ENCODE results near the gene ACOT7. TPM values are rescaled to one million over a fixed set of nuclear protein-coding genes. Genes with fewer than 3 reads are reported as not detected.

The ACOT7 gene
- total RNA-seq, 1 donor from 2014 or later = 8.6 TPM

DNA sequence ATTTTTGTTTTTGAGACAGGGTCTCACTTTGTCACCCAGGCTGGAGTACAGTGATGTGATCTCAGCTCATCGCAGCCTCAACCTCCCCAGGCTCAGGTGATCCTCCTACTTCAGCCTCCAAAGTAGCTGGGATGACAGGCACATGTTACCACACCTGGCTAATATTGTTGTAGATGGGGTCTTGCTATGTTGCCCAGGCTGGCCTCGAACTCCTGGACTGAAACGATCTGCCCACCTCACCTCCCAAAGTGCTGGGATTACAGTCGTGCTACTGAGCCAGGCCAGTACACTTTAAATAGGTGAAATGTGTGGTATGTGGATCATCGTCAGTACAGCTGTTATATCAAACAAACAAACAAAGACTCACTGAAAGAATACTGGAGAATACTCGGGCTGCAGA, 97.7 kb downstream of the ACOT7 start:
- Histone ChIP-seq H3K4me1 (peaks cover 24% of the 10 kb centered on the region), H3K27me3 (ENCODE audit: low read depth) (no peaks in the 10 kb centered on the region), H3K9me3 (replicated peaks) (no peaks in the 10 kb centered on the region)

DNA sequence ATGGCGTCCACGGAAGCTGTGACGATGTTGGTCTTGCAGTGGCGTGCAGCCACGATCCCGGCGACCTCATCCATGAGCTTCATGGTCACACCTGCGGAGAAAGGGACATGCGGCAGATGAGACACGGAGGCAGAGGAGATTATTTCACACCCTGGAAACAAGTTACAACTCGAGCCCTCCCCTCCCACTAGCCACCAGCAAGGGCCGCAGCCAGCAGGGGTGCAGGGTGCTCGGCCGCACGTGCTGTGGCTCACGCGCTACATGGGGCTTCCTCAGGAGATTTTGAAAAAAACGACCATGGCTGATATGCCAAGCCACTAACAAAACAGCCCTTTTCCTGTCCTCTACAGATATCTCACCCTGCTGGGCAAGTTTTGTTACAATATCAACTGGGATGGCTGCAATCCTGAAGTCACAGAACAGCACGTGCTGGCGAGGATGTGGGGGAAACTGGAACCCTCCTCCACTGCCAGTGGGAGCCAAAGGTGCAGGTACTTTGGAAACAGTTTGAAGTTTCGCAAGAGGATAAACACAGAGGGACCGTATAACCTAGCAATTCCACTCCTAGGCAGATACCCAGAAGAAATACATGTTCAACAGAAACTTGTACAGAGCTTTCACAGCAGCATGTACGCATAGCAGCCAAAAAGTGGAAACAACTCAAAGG, 98.5 kb downstream of the ACOT7 start:
- intact Hi-C loops (cut with micrococcal nuclease) = no loop called here
- Histone ChIP-seq H3K4me3 (no peak overlapping the region), H3K36me3 (no peaks in the 10 kb centered on the region), H3K4me1 (peaks cover 32% of the 10 kb centered on the region), H3K27me3 (ENCODE audit: low read depth) (no peaks in the 10 kb centered on the region), H3K9me3 (replicated peaks) (no peaks in the 10 kb centered on the region), H3K27ac (replicated peaks) (no peak overlapping the region)
- no peak for DNase-seq
- TF ChIP-seq, protein P1, sequence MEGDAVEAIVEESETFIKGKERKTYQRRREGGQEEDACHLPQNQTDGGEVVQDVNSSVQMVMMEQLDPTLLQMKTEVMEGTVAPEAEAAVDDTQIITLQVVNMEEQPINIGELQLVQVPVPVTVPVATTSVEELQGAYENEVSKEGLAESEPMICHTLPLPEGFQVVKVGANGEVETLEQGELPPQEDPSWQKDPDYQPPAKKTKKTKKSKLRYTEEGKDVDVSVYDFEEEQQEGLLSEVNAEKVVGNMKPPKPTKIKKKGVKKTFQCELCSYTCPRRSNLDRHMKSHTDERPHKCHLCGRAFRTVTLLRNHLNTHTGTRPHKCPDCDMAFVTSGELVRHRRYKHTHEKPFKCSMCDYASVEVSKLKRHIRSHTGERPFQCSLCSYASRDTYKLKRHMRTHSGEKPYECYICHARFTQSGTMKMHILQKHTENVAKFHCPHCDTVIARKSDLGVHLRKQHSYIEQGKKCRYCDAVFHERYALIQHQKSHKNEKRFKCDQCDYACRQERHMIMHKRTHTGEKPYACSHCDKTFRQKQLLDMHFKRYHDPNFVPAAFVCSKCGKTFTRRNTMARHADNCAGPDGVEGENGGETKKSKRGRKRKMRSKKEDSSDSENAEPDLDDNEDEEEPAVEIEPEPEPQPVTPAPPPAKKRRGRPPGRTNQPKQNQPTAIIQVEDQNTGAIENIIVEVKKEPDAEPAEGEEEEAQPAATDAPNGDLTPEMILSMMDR (IDR thresholded peaks at IDR 0.05; ENCODE audit: borderline replicate concordance) = no peak

More for the DNA sequence above, 97.7 kb downstream of the ACOT7 start:
- no peak for DNase-seq
- H3K36me3 ChIP-seq = no peaks in the 10 kb centered on the region
- TF ChIP-seq, protein P1 (IDR thresholded peaks at IDR 0.05; ENCODE audit: borderline replicate concordance) = no peak
- intact Hi-C loops (cut with micrococcal nuclease) = no loop called here
- no peak overlapping the region for H3K27ac ChIP-seq (replicated peaks)
- no peak overlapping the region for H3K4me3 ChIP-seq

GRCh38 chr1:6294080-6294889, 99.3 kb downstream of the ACOT7 start:
- intact Hi-C loops (cut with micrococcal nuclease) = no loop called here
- H3K27ac ChIP-seq (replicated peaks) = peak overlapping the region; percentile 48
- TF ChIP-seq, protein P1 (IDR thresholded peaks at IDR 0.05; ENCODE audit: borderline replicate concordance) = no peak

GRCh38 chr1:6292102-6292501, 101.5 kb downstream of the ACOT7 start:
- Histone ChIP-seq H3K36me3 (no peaks in the 10 kb centered on the region), H3K27ac (replicated peaks) (no peak overlapping the region)

More at GRCh38 chr1:6294080-6294889, 99.3 kb downstream of the ACOT7 start:
- no peak for DNase-seq
- Histone ChIP-seq H3K4me3 (no peak overlapping the region), H3K27me3 (ENCODE audit: low read depth) (no peaks in the 10 kb centered on the region), H3K9me3 (replicated peaks) (no peaks in the 10 kb centered on the region), H3K4me1 (peaks cover 40% of the 10 kb centered on the region), H3K36me3 (no peaks in the 10 kb centered on the region)

GRCh38 chr1:6288665-6289064, 104.9 kb downstream of the ACOT7 start:
- intact Hi-C loops (cut with micrococcal nuclease) = no loop called here
- no peak for DNase-seq
- H3K27ac ChIP-seq (replicated peaks) = no peak overlapping the region

More at GRCh38 chr1:6292102-6292501, 101.5 kb downstream of the ACOT7 start:
- TF ChIP-seq, protein P1 (IDR thresholded peaks at IDR 0.05; ENCODE audit: borderline replicate concordance) = no peak
- H3K9me3 ChIP-seq (replicated peaks) = no peaks in the 10 kb centered on the region
- H3K4me1 ChIP-seq = peaks cover 47% of the 10 kb centered on the region
- H3K27me3 ChIP-seq (ENCODE audit: low read depth) = no peaks in the 10 kb centered on the region
- intact Hi-C loops (cut with micrococcal nuclease) = no loop called here
- DNase-seq = no peak
- no peak overlapping the region for H3K4me3 ChIP-seq

More at GRCh38 chr1:6288665-6289064, 104.9 kb downstream of the ACOT7 start:
- Histone ChIP-seq H3K4me3 (no peak overlapping the region), H3K4me1 (peaks cover 37% of the 10 kb centered on the region), H3K27me3 (ENCODE audit: low read depth) (no peaks in the 10 kb centered on the region), H3K9me3 (replicated peaks) (no peaks in the 10 kb centered on the region), H3K36me3 (no peaks in the 10 kb centered on the region)
- TF ChIP-seq, protein P1 (IDR thresholded peaks at IDR 0.05; ENCODE audit: borderline replicate concordance) = no peak
